Measurements from ENCODE around the gene COG4.
"Not testable (repeated sequence)": the region's sequence is repeated elsewhere in the genome, so short reads cannot be mapped to it uniquely, and the experiment has no call there.

Gene COG4

GRCh38 chr16:70454222-70455034 is 68.9 kb downstream of the COG4 start, which contains the start of gene FCSK:
TSS of gene FCSK (plus strand) at chr16:70454595. CDS start at chr16:70463191, 8,596 bp downstream.
- peak; percentile 22 for TF ChIP-seq CTCF (IDR thresholded peaks at IDR 0.05)
- Mint-ChIP-seq H3K4me3 (peak within 1 kb of the TSS; percentile 88), H3K27me3 (ENCODE audit: low read depth, poor library complexity) (peaks cover 5% of the 10 kb centered on the region), H3K4me1 (peaks cover 17% of the 10 kb centered on the region), H3K27ac (peak within 1 kb of the TSS; percentile 98), H3K36me3 (ENCODE audit: low read depth) (no peaks in the 10 kb centered on the region), H3K9me3 (no peaks in the 10 kb centered on the region)
- DNase-seq = peak; percentile 81

GRCh38 chr16:70453892-70454221 is 69.5 kb downstream of the COG4 start:
- Mint-ChIP-seq H3K4me3 (peak overlapping the region; percentile 88), H3K27ac (peak overlapping the region; percentile 96), H3K27me3 (ENCODE audit: low read depth, poor library complexity) (peaks cover 5% of the 10 kb centered on the region), H3K36me3 (ENCODE audit: low read depth) (no peaks in the 10 kb centered on the region), H3K9me3 (no peaks in the 10 kb centered on the region), H3K4me1 (peaks cover 21% of the 10 kb centered on the region)
- TF ChIP-seq CTCF (IDR thresholded peaks at IDR 0.05) = no peak
- DNase-seq = no peak

GRCh38 chr16:70453117-70453891 is 70.0 kb downstream of the COG4 start:
- no peak for DNase-seq
- H3K27ac Mint-ChIP-seq = no peak overlapping the region
- H3K27me3 Mint-ChIP-seq (ENCODE audit: low read depth, poor library complexity) = peaks cover 5% of the 10 kb centered on the region
- peaks cover 21% of the 10 kb centered on the region for H3K4me1 Mint-ChIP-seq
- no peaks in the 10 kb centered on the region for H3K9me3 Mint-ChIP-seq
- no peaks in the 10 kb centered on the region for H3K36me3 Mint-ChIP-seq (ENCODE audit: low read depth)
- peak overlapping the region; percentile 88 for H3K4me3 Mint-ChIP-seq
- TF ChIP-seq CTCF (IDR thresholded peaks at IDR 0.05) = no peak

GRCh38 chr16:70451004-70451340 is 72.4 kb downstream of the COG4 start:
- DNase-seq; H3K27ac Mint-ChIP-seq; H3K4me3 Mint-ChIP-seq; H3K9me3 Mint-ChIP-seq; H3K27me3 Mint-ChIP-seq (ENCODE audit: low read depth, poor library complexity); H3K36me3 Mint-ChIP-seq (ENCODE audit: low read depth): not testable (repeated sequence)
- peaks cover 21% of the 10 kb centered on the region for H3K4me1 Mint-ChIP-seq

- Mint-ChIP-seq H3K4me1 (peaks cover 21% of the 10 kb centered on the region), H3K27ac (peak overlapping the region; percentile 57)
- not testable (repeated sequence) for H3K4me3 Mint-ChIP-seq; H3K9me3 Mint-ChIP-seq; H3K36me3 Mint-ChIP-seq (ENCODE audit: low read depth); DNase-seq; H3K27me3 Mint-ChIP-seq (ENCODE audit: low read depth, poor library complexity)
Measured at GRCh38 chr16:70450142-70451003, 73.0 kb downstream of the COG4 start.

- TF ChIP-seq CTCF (IDR thresholded peaks at IDR 0.05) = no peak
- no peaks in the 10 kb centered on the region for H3K9me3 Mint-ChIP-seq
- H3K27me3 Mint-ChIP-seq (ENCODE audit: low read depth, poor library complexity) = peaks cover 4% of the 10 kb centered on the region
- no peak for DNase-seq
- no peak overlapping the region for H3K4me3 Mint-ChIP-seq
- H3K36me3 Mint-ChIP-seq (ENCODE audit: low read depth) = no peaks in the 10 kb centered on the region
- H3K4me1 Mint-ChIP-seq = peaks cover 9% of the 10 kb centered on the region
- H3K27ac Mint-ChIP-seq = no peak overlapping the region
Measured at GRCh38 chr16:70448075-70448474, 75.3 kb downstream of the COG4 start.
